Neural progenitor cell (in vitro differentiated cells): ENCODE data around the gene EXOSC9. TPM values are rescaled to one million over a fixed set of nuclear protein-coding genes. Genes with fewer than 3 reads are reported as not detected.

Experiments
- DNase-seq: peaks from one replicate; pipeline ENCODE4 v3.0.0-alpha.2; 2016; ENCODE audit warnings: low spot score
- H2AFZ ChIP-seq: fragments of 200-600 bp; sonication (generic); replicated peaks from 2 replicates; pipeline ENCODE4 v1.6.1; 2016; ENCODE audit warnings: antibody characterized with exemption
- H3F3A ChIP-seq: fragments of 200-600 bp; sonication (generic); 2 replicates; pipeline ENCODE4 v1.6.1; 2016; ENCODE audit warnings: antibody characterized with exemption, low read depth
- H3K27ac ChIP-seq: fragments of 200-600 bp; sonication (generic); 2 replicates; pipeline ENCODE4 v1.5.1; 2016; ENCODE audit warnings: mild to moderate bottlenecking
- H3K27me3 ChIP-seq: fragments of 200-600 bp; sonication (generic); 2 replicates; pipeline ENCODE4 v1.6.1; 2016; ENCODE audit warnings: mild to moderate bottlenecking, moderate library complexity
- H3K36me3 ChIP-seq: fragments of 200-600 bp; sonication (generic); 2 replicates; pipeline ENCODE4 v1.5.1; 2016
- H3K4me1 ChIP-seq: fragments of 200-600 bp; sonication (generic); 2 replicates; pipeline ENCODE4 v1.6.1; 2016; ENCODE audit warnings: mixed run types
- H3K4me2 ChIP-seq: fragments of 200-600 bp; sonication (generic); 2 replicates; pipeline ENCODE4 v1.6.1; 2016
- H3K4me3 ChIP-seq: fragments of 200-600 bp; sonication (generic); 2 replicates; pipeline ENCODE4 v1.5.1; 2016
- H3K79me2 ChIP-seq: fragments of 200-600 bp; sonication (generic); 2 replicates; pipeline ENCODE4 v1.6.1; 2016; ENCODE audit warnings: low read depth
- H3K9ac ChIP-seq: fragments of 200-600 bp; sonication (generic); 2 replicates; pipeline ENCODE4 v1.6.1; 2016
- H3K9me3 ChIP-seq: fragments of 200-600 bp; sonication (generic); 2 replicates; pipeline ENCODE4 v1.5.1; 2016; ENCODE audit warnings: low read depth
- H4K20me1 ChIP-seq: fragments of 200-600 bp; sonication (generic); 2 replicates; pipeline ENCODE4 v1.6.1; 2016; ENCODE audit warnings: low read depth
- H3K27ac Mint-ChIP-seq: 3 replicates; pipeline ENCODE4 v1.8.0; 2021; ENCODE audit warnings: mixed read lengths
- H3K27me3 Mint-ChIP-seq: 2 replicates; pipeline ENCODE4 v1.8.0; 2022; ENCODE audit warnings: low read depth, mild to moderate bottlenecking, inconsistent platforms, moderate library complexity, mixed read lengths; ENCODE audit not compliant: insufficient read depth
- H3K36me3 Mint-ChIP-seq: 3 replicates; pipeline ENCODE4 v1.8.0; 2021; ENCODE audit warnings: mixed read lengths
- H3K4me1 Mint-ChIP-seq: 3 replicates; pipeline ENCODE4 v1.8.0; 2021; ENCODE audit warnings: mixed read lengths
- H3K4me3 Mint-ChIP-seq: 3 replicates; pipeline ENCODE4 v1.8.0; 2021; ENCODE audit warnings: mild to moderate bottlenecking, moderate library complexity, mixed read lengths
- H3K9me3 Mint-ChIP-seq: 3 replicates; pipeline ENCODE4 v1.8.0; 2020; ENCODE audit warnings: mixed read lengths
- CTCF ChIP-seq: fragments of 200-600 bp; sonication (generic); IDR thresholded peaks from 2 replicates; pipeline ENCODE4 v1.5.1; 2017; ENCODE audit warnings: antibody characterized with exemption, mild to moderate bottlenecking
- EZH2 ChIP-seq: fragments of 200-600 bp; sonication (generic); IDR thresholded peaks from 2 replicates; pipeline ENCODE4 v1.6.1; 2017; ENCODE audit warnings: antibody characterized with exemption, mild to moderate bottlenecking, moderate library complexity
- EZH2phosphoT487 ChIP-seq: fragments of 200-600 bp; sonication (generic); IDR thresholded peaks from 2 replicates; pipeline ENCODE4 v1.6.1; 2017; ENCODE audit warnings: antibody characterized with exemption
- total RNA-seq: library from RNA; depleted of rRNA; stranded (reverse); fragments of >200 nt; gene quantifications from 2 replicates; pipeline ENCODE4 v1.2.3, GENCODE V29; 2015; ENCODE audit warnings: low replicate concordance

The EXOSC9 gene
- total RNA-seq, 1 donor from 2014 or later = 115 TPM

- no peaks in the 10 kb centered on the region for H3K79me2 ChIP-seq
- no peaks in the 10 kb centered on the region for H3K36me3 Mint-ChIP-seq
- no peaks in the 10 kb centered on the region for H3K9me3 ChIP-seq
- no peaks in the 10 kb centered on the region for H4K20me1 ChIP-seq
- no peak for DNase-seq
- H2AFZ ChIP-seq = peak overlapping the region; percentile 65
- no peaks in the 10 kb centered on the region for H3K9me3 Mint-ChIP-seq
- no peak overlapping the region for H3K4me3 ChIP-seq
- H3K27me3 ChIP-seq = no peaks in the 10 kb centered on the region
- H3K27ac ChIP-seq = no peak overlapping the region
- TF ChIP-seq EZH2 (no peak), EZH2phosphoT487 (no peak), CTCF (no peak)
- no peak overlapping the region for H3K4me2 ChIP-seq
- H3K27ac Mint-ChIP-seq = no peak overlapping the region
- no peaks in the 10 kb centered on the region for H3K36me3 ChIP-seq
- no peaks in the 10 kb centered on the region for H3F3A ChIP-seq
- H3K4me1 ChIP-seq = peaks cover 9% of the 10 kb centered on the region
- peaks cover 2% of the 10 kb centered on the region for H3K27me3 Mint-ChIP-seq
- H3K9ac ChIP-seq = no peak overlapping the region
- H3K4me3 Mint-ChIP-seq = no peak overlapping the region
- H3K4me1 Mint-ChIP-seq = peaks cover 5% of the 10 kb centered on the region
Measured at GRCh38 chr4:121794505-121795188, 6.5 kb upstream of the EXOSC9 start.

- no peak for DNase-seq
- Mint-ChIP-seq H3K4me3 (peak overlapping the region; percentile 22), H3K9me3 (no peaks in the 10 kb centered on the region), H3K4me1 (peaks cover 12% of the 10 kb centered on the region), H3K27ac (peak overlapping the region; percentile 48), H3K36me3 (no peaks in the 10 kb centered on the region), H3K27me3 (no peaks in the 10 kb centered on the region)
- peak overlapping the region; percentile 54 for H2AFZ ChIP-seq
- peaks cover 9% of the 10 kb centered on the region for H3K4me1 ChIP-seq
- TF ChIP-seq EZH2 (no peak), CTCF (no peak), EZH2phosphoT487 (no peak)
- no peaks in the 10 kb centered on the region for H3F3A ChIP-seq
- H3K27me3 ChIP-seq = no peaks in the 10 kb centered on the region
- H3K36me3 ChIP-seq = no peaks in the 10 kb centered on the region
- H3K27ac ChIP-seq = no peak overlapping the region
- H3K9me3 ChIP-seq = no peaks in the 10 kb centered on the region
- peak overlapping the region; percentile 15 for H3K4me2 ChIP-seq
- no peak overlapping the region for H3K4me3 ChIP-seq
- H3K79me2 ChIP-seq = peaks cover 1% of the 10 kb centered on the region
- H4K20me1 ChIP-seq = no peaks in the 10 kb centered on the region
- H3K9ac ChIP-seq = no peak overlapping the region
Measured at GRCh38 chr4:121796283-121796682, 4.8 kb upstream of the EXOSC9 start.

- Histone ChIP-seq H3K27ac (no peak overlapping the region), H3K4me2 (no peak overlapping the region), H3K4me1 (peaks cover 23% of the 10 kb centered on the region), H2AFZ (no peak overlapping the region), H3K27me3 (no peaks in the 10 kb centered on the region), H3F3A (no peaks in the 10 kb centered on the region), H3K36me3 (peaks cover 17% of the 10 kb centered on the region), H4K20me1 (no peaks in the 10 kb centered on the region), H3K79me2 (peaks cover 32% of the 10 kb centered on the region), H3K9ac (no peak overlapping the region), H3K4me3 (no peak overlapping the region), H3K9me3 (no peaks in the 10 kb centered on the region)
- no peaks in the 10 kb centered on the region for H3K27me3 Mint-ChIP-seq
- peaks cover 7% of the 10 kb centered on the region for H3K36me3 Mint-ChIP-seq
- no peak overlapping the region for H3K4me3 Mint-ChIP-seq
- DNase-seq = no peak
- no peak for TF ChIP-seq EZH2
- TF ChIP-seq EZH2phosphoT487 = no peak
- TF ChIP-seq CTCF = no peak
- H3K27ac Mint-ChIP-seq = no peak overlapping the region
- no peaks in the 10 kb centered on the region for H3K9me3 Mint-ChIP-seq
- peaks cover 25% of the 10 kb centered on the region for H3K4me1 Mint-ChIP-seq
Measured at GRCh38 chr4:121799208-121799823, 1.8 kb upstream of the EXOSC9 start.
